SK-N-SH (cell line): ENCODE data around the gene NT5DC2.

Source experiments
- CTCF ChIP-seq: fragments of 200-600 bp; sonication (generic); IDR thresholded peaks from 2 replicates; pipeline ENCODE4 v1.6.1; 2017; ENCODE audit warnings: antibody characterized with exemption, mild to moderate bottlenecking, moderate library complexity
- EP300 ChIP-seq, 2 experiments: IDR thresholded peaks; 2 replicates each; pipeline versions ENCODE4 v1.4.0 to v1.6.1; 2012; ENCODE audit warnings: borderline replicate concordance in 1 of 2, low read depth in 1 of 2, low read length in 1 of 2
- JUND ChIP-seq: IDR thresholded peaks from 2 replicates; pipeline ENCODE4 v1.4.0; 2012
- MAX ChIP-seq: IDR thresholded peaks from 2 replicates; pipeline ENCODE4 v1.4.0; 2012; ENCODE audit warnings: low read depth
- NFIC ChIP-seq: IDR thresholded peaks from 2 replicates; pipeline ENCODE4 v1.4.0; 2012; ENCODE audit warnings: borderline replicate concordance
- RAD21 ChIP-seq: IDR thresholded peaks from 2 replicates; pipeline ENCODE4 v1.6.1; 2012; ENCODE audit warnings: mild to moderate bottlenecking, low read length
- REST ChIP-seq: IDR thresholded peaks from 2 replicates; pipeline ENCODE4 v1.6.1; 2012; ENCODE audit warnings: mild to moderate bottlenecking, low read depth, low read length, moderate library complexity
- TEAD4 ChIP-seq: IDR thresholded peaks from 2 replicates; pipeline ENCODE4 v1.4.0; 2012; ENCODE audit warnings: mild to moderate bottlenecking, borderline replicate concordance; ENCODE audit not compliant: insufficient read depth
- USF2 ChIP-seq: fragments of 150-350 bp; IDR thresholded peaks from 2 replicates; pipeline ENCODE4 v1.6.1; 2017; ENCODE audit warnings: antibody characterized with exemption, low read length, low read depth, borderline replicate concordance

GRCh38 chr3:52494886-52495495 is 38.7 kb downstream of the NT5DC2 start, which contains the start of gene STAB1:
- TF ChIP-seq JUND, result no peak
- TF ChIP-seq REST, result no peak
- TF ChIP-seq CTCF, result no peak
- TF ChIP-seq USF2, result no peak
- TF ChIP-seq NFIC, result no peak
- no peak for TF ChIP-seq TEAD4
- TF ChIP-seq EP300 (IDR thresholded peaks at IDR 0.05; ENCODE audit: borderline replicate concordance in 1 of 2, low read depth in 1 of 2, low read length in 1 of 2), result no peak
- TF ChIP-seq RAD21, result no peak
- TF ChIP-seq MAX, result no peak
